NT2/D1 (cell line): ENCODE results near the gene ABCA2.
"Not testable (repeated sequence)": the region's sequence is repeated elsewhere in the genome, so short reads cannot be mapped to it uniquely, and the experiment has no call there.

Experiments used
- DNase-seq: peaks from one replicate; pipeline ENCODE4 v3.0.0-alpha.2; 2011; ENCODE audit warnings: low read depth, low spot score
- H3K27me3 ChIP-seq: 2 replicates; pipeline ENCODE4 v1.6.0; 2011; ENCODE audit warnings: mild to moderate bottlenecking; ENCODE audit not compliant: insufficient read length, insufficient read depth
- H3K36me3 ChIP-seq: 2 replicates; pipeline ENCODE4 v1.6.1; 2011; ENCODE audit warnings: mild to moderate bottlenecking, low read length, mixed read lengths; ENCODE audit not compliant: insufficient read depth, insufficient read length
- H3K4me1 ChIP-seq: 2 replicates; pipeline ENCODE4 v1.5.1; 2011; ENCODE audit not compliant: insufficient read depth, insufficient read length
- H3K4me3 ChIP-seq: 2 replicates; pipeline ENCODE4 v1.5.1; 2011; ENCODE audit warnings: low read depth; ENCODE audit not compliant: insufficient read length
- H3K9ac ChIP-seq: 2 replicates; pipeline ENCODE4 v1.6.0; 2011; ENCODE audit warnings: low read depth; ENCODE audit not compliant: insufficient read length
- H3K9me3 ChIP-seq: 2 replicates; pipeline ENCODE4 v1.5.1; 2011; ENCODE audit warnings: mild to moderate bottlenecking, low read length; ENCODE audit not compliant: insufficient read depth
- SUZ12 ChIP-seq: IDR thresholded peaks from 2 replicates; pipeline ENCODE4 v1.6.1; 2011; ENCODE audit not compliant: insufficient read length, insufficient read depth; ENCODE audit errors: extremely low read depth
- YY1 ChIP-seq: IDR thresholded peaks from 2 replicates; pipeline ENCODE4 v1.6.1; 2011; ENCODE audit not compliant: insufficient read length, insufficient read depth
- ZNF274 ChIP-seq: IDR thresholded peaks from 2 replicates; pipeline ENCODE4 v1.6.1; 2011; ENCODE audit warnings: mild to moderate bottlenecking, low read depth, low read length

ABCA2 gene

DNA sequence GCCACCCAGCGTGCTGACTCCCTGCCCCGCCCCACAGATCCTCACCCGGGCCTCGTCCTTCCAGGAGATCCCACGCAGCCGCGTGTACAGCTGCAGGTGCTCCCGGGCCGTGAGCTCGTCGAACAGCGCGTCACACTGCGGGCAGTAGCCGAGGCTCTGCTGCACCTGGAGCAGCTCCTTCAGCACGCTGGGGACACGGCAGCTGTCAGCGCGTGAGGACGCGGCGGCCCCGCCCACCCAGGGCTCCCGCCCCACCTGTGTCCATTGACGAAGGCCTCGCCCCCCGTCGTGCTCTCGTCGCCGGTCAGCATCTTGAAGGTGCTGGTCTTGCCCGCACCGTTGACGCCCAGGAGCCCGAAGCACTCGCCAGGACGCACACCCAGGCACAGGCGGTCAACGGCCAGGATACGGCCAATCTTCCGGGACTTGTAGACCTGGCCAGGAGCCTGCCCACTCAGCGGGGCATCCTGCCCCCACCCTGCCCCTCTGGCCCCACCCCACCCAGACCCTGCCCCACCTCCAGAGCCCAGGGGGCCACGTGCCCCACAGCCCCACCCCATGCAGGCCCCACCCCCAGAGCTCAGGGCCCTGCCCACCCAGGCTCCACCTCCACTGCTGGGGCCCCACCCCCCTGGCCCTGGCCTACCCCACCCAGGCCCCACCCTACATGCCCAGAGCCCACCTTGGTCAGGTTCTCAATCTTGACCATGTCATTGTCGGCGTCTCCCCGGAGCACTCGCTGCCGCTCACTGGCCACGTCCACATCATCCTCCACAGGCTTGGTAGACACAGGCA, 17.9 kb downstream of the ABCA2 start:
- TF ChIP-seq ZNF274 (no peak), SUZ12 (no peak), YY1 (no peak)
- no peak for DNase-seq
- Histone ChIP-seq H3K9me3 (peaks cover 6% of the 10 kb centered on the region; the same call in 1 of the 2 replicates), H3K4me3 (no peak overlapping the region), H3K4me1 (no peaks in the 10 kb centered on the region), H3K36me3 (no peaks in the 10 kb centered on the region), H3K9ac (no peak overlapping the region), H3K27me3 (no peaks in the 10 kb centered on the region)

DNA sequence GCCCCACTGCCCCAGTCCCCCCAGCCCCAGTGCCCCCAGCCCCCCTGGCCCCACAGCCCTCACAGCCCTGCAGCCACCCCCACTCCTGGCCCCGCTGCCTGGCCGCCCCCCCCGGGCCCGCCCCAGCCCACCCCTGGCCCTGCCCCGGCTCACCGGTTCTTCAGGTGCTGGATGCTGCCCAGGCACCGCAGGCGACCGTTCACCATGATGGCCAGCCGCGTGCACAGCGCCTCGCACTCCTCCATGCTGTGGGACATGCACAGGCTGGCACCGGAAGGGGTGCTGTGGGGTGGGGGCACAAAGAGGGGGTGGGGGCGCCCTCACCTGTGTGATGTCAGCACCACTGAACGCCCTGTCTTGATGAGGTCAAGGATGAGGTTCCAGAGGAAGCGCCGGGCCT, 18.8 kb downstream of the ABCA2 start:
- Histone ChIP-seq H3K4me3 (no peak overlapping the region), H3K9me3 (peaks cover 8% of the 10 kb centered on the region; the same call in 1 of the 2 replicates), H3K4me1 (no peaks in the 10 kb centered on the region), H3K9ac (no peak overlapping the region), H3K36me3 (no peaks in the 10 kb centered on the region), H3K27me3 (no peaks in the 10 kb centered on the region)
- no peak for DNase-seq
- TF ChIP-seq SUZ12 (no peak), ZNF274 (no peak), YY1 (no peak)

GRCh38 chr9:137008312-137008711, 19.7 kb downstream of the ABCA2 start:
- H3K4me3 ChIP-seq, result no peak overlapping the region
- no peaks in the 10 kb centered on the region for H3K36me3 ChIP-seq
- TF ChIP-seq ZNF274 (no peak), SUZ12 (no peak), YY1 (no peak)
- H3K9ac ChIP-seq, result peak overlapping the region; percentile 32
- peaks cover 8% of the 10 kb centered on the region; the same call in 1 of the 2 replicates for H3K9me3 ChIP-seq
- no peak for DNase-seq
- H3K4me1 ChIP-seq, result no peaks in the 10 kb centered on the region
- H3K27me3 ChIP-seq, result no peaks in the 10 kb centered on the region

DNA sequence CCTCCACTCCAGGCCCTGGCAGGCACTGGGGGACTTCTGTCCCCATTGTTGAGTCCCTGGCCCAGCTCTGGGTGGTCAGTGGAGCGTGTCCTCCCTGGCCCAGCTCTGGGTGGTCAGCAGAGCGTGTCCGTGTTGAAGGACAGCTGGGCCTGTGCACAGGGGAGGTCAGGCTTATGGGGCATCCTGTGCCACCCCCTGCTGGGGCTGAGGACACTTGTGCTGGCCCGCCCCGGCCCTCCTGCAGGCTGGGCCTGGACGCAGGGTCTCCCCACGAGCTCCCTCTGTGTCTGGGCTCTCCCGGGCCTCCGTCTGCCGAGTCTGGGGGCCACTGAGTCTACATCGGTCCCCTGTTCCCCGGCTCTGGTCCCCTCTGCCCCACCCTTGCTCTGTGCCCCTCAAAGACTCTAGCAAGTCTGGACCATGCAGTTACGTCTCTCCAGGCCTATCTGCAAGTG, 20.2 kb downstream of the ABCA2 start:
- Histone ChIP-seq H3K9me3 (peaks cover 8% of the 10 kb centered on the region; the same call in 1 of the 2 replicates), H3K4me3 (no peak overlapping the region), H3K27me3 (no peaks in the 10 kb centered on the region), H3K36me3 (no peaks in the 10 kb centered on the region), H3K9ac (peak overlapping the region; percentile 32), H3K4me1 (no peaks in the 10 kb centered on the region)
- TF ChIP-seq SUZ12 (no peak), ZNF274 (no peak), YY1 (no peak)
- no peak for DNase-seq

DNA sequence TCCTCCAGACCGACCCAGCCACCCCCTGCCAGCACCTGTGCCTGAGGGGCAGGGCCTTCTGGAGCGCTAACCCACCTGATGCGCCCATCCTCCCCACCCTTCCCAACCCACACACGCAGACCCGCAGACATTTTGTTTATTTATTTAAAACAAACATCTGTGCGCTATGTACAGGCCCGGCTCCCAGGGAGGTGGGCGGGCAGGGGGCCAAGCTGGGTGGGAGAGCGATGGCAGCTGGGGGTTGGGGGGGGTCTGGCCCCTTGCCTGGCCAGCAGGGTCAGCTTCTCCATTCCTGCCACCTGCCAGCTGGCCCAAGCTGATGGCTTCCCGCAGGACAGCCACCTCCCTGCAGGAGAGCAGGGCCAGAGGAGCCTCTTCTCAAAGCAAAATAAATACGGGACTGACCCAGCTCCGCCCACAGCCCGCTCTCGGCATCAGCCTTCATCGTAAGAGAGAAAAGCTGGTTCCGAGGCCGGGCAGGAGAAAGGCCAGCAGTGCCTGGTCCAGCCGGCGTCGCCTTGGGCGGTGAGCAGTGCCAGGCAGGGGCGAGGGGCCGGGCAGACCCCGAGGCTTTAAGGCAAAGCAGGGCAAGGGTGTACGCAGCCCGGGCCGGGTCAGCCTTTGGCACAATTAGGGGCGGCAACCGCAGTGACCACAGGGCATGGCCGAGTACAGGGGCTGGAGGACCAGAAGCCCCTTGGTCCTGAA, 20.8 kb downstream of the ABCA2 start:
- no peak overlapping the region for H3K4me3 ChIP-seq
- H3K36me3 ChIP-seq, result no peaks in the 10 kb centered on the region
- peaks cover 8% of the 10 kb centered on the region; the same call in 1 of the 2 replicates for H3K9me3 ChIP-seq
- no peaks in the 10 kb centered on the region for H3K27me3 ChIP-seq
- no peak overlapping the region for H3K9ac ChIP-seq
- H3K4me1 ChIP-seq, result no peaks in the 10 kb centered on the region
- DNase-seq, result no peak
- TF ChIP-seq YY1 (no peak), SUZ12 (no peak), ZNF274 (no peak)

DNA sequence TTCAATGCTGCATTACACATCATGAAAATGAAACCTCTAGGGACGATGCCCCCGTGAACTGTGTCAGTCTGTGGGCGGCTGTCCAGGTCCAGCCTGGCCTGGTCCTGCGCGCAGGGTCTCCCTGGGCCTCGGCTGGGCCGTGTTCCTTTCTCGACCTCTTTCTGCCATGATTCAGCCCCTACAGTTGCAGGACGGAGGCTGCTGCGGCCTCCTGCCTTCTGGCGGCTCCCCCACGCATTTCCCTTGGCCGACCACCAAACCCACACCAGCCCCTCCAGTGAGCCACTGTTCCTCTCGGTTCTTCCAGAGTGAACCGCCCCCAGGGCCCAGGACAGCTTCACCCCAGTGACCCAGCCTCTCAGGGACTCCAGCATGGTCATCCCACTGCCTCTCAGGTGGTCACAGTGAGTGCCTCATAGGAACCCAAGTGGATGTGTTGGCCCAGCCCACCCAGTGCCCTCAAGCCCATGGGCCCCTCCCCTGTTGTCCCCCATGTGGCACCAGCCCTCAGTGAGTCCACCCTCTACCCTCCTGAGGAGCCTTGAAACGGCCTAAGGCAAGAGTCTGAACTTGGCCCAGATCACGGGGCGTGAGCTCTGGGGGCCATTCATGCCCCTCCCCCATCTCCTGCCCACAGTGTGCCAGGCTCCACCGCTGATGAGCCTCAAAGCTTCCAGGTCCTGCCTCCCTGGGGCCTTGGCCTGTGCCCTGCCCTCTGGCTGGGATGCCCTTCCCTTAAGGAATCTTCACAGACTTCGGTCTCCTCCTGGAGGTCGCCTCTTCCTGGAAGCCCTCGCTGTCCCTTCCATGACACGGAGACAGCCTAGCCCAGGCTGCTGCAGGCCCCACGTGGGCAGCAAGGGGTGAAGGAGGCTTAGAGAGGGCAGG, 21.7 kb downstream of the ABCA2 start:
- Histone ChIP-seq H3K27me3 (no peaks in the 10 kb centered on the region), H3K9ac (no peak overlapping the region), H3K9me3 (peaks cover 8% of the 10 kb centered on the region; the same call in 1 of the 2 replicates), H3K4me1 (no peaks in the 10 kb centered on the region), H3K36me3 (no peaks in the 10 kb centered on the region), H3K4me3 (no peak overlapping the region)
- TF ChIP-seq ZNF274, result no peak
- no peak for TF ChIP-seq YY1
- TF ChIP-seq SUZ12, result no peak
- DNase-seq, result no peak

- DNase-seq, H3K9ac ChIP-seq, H3K9me3 ChIP-seq, H3K36me3 ChIP-seq, H3K4me3 ChIP-seq, H3K27me3 ChIP-seq, H3K4me1 ChIP-seq: not testable (repeated sequence)
Measured at GRCh38 chr9:137004285-137004684, 23.8 kb downstream of the ABCA2 start.
